Panc1 (cell line): ENCODE results near the gene TMEM101. TPM values are rescaled to one million over a fixed set of nuclear protein-coding genes. Genes with fewer than 3 reads are reported as not detected.
"Not testable (repeated sequence)": the region's sequence is repeated elsewhere in the genome, so short reads cannot be mapped to it uniquely, and the experiment has no call there.

Experiments used
- ATAC-seq: fragments of 200-7000 bp; cut with Tn5 transposase; 2 replicates; pipeline ENCODE4 v1.9.1; 2020; ENCODE audit warnings: mild to moderate bottlenecking, moderate library complexity
- BruUV-seq: library from RNA; stranded (reverse); fragments of 400-500 nt; replicated peaks from 2 replicates; lab custom pipeline; 2021; lab: Mats Ljungman, UMichigan
- CTCF ChIA-PET: fragments of 300-600 bp; sonication (Branson Sonifier 250); formaldehyde crosslinking; loops from one replicate; lab custom pipeline; 2022; ENCODE audit warnings: antibody characterized with exemption; lab: Charles Lee
- POLR2A ChIA-PET: fragments of 300-600 bp; sonication (Branson Sonifier 250); formaldehyde crosslinking; loops from one replicate; lab custom pipeline; 2022; ENCODE audit warnings: antibody characterized with exemption; lab: Charles Lee
- DNase-seq: peaks from one replicate; pipeline ENCODE4 v3.0.0-alpha.2; 2010; ENCODE audit warnings: low read depth, low spot score
- H3K27ac ChIP-seq: 2 replicates; pipeline ENCODE4 v1.5.1; 2011; ENCODE audit warnings: mild to moderate bottlenecking, low read length, inconsistent platforms
- H3K27me3 ChIP-seq: fragments of 200-500 bp; sonication (Bioruptor generic); 2 replicates; pipeline ENCODE4 v1.6.0; 2014; ENCODE audit warnings: low read length, inconsistent platforms; ENCODE audit not compliant: control insufficient read depth, insufficient read depth
- H3K36me3 ChIP-seq: fragments of 200-500 bp; sonication (Bioruptor generic); 2 replicates; pipeline ENCODE4 v1.5.1; 2014; ENCODE audit warnings: inconsistent platforms, mild to moderate bottlenecking, low read length, moderate library complexity; ENCODE audit not compliant: control insufficient read depth, insufficient read depth
- H3K4me1 ChIP-seq: 2 replicates; pipeline ENCODE4 v1.5.1; 2011; ENCODE audit warnings: inconsistent platforms, mild to moderate bottlenecking, low read length, moderate library complexity; ENCODE audit not compliant: control insufficient read depth, insufficient read depth
- H3K4me3 ChIP-seq, 2 experiments: 2 replicates each; pipeline ENCODE4 v1.5.1; 2011 to 2012; ENCODE audit warnings: low read depth in 2 of 2, low read length in 2 of 2, mild to moderate bottlenecking in 2 of 2, inconsistent platforms in 1 of 2, moderate library complexity in 1 of 2
- H3K9me3 ChIP-seq: fragments of 200-500 bp; sonication (Bioruptor generic); 2 replicates; pipeline ENCODE4 v1.5.1; 2014; ENCODE audit warnings: low read depth, mild to moderate bottlenecking, inconsistent platforms, low read length, moderate library complexity; ENCODE audit not compliant: control insufficient read depth, insufficient read depth
- CTCF ChIP-seq: fragments of 450-650 bp; IDR thresholded peaks from 2 replicates; pipeline ENCODE4 v1.5.1; 2017; ENCODE audit warnings: mild to moderate bottlenecking
- POLR2AphosphoS5 ChIP-seq: IDR thresholded peaks from 2 replicates; pipeline ENCODE4 v1.6.1; 2012; ENCODE audit warnings: mild to moderate bottlenecking, low read depth, low read length, moderate library complexity
- SIN3A ChIP-seq: IDR thresholded peaks from 2 replicates; pipeline ENCODE4 v1.6.1; 2012; ENCODE audit warnings: low read depth, mild to moderate bottlenecking, low read length, moderate library complexity, borderline replicate concordance; ENCODE audit not compliant: insufficient read depth
- TCF7L2 ChIP-seq: IDR thresholded peaks from 2 replicates; pipeline ENCODE4 v1.6.1; 2011; ENCODE audit warnings: mild to moderate bottlenecking, low read depth, low read length, inconsistent platforms
- in situ Hi-C: cut with HindIII; loops from 2 replicates; pipeline ENCODE4 v1.10.0; 2016; ENCODE audit warnings: low sequenced_read_pairs, low pct_unique_long_range_greater_than_20kb
- intact Hi-C: fragments of 100-400 bp; cut with micrococcal nuclease; formaldehyde crosslinking; loops from one replicate; pipeline ENCODE4 v1.10.0; 2022; ENCODE audit not compliant: unreplicated experiment
- total RNA-seq: library from RNA; stranded (reverse); gene quantifications from one replicate; pipeline ENCODE4 v1.2.1, GENCODE V29; 2021; ENCODE audit not compliant: unreplicated experiment
- TF ChIP-seq, protein P1 (sequence below), 2 experiments: IDR thresholded peaks; 2 replicates each; pipeline ENCODE4 v1.6.1; 2011 to 2012; ENCODE audit warnings: low read depth in 2 of 2, control low read depth in 1 of 2, low read length in 1 of 2, mild to moderate bottlenecking in 1 of 2, moderate library complexity in 1 of 2; ENCODE audit not compliant: insufficient read depth in 1 of 2

The TMEM101 gene
- total RNA-seq, 1 experiment from 2014 or later, result 32.8 TPM

GRCh38 chr17:43962479-43962878 lies 52.3 kb downstream of the TMEM101 start:
- TF ChIP-seq SIN3A (no peak), POLR2AphosphoS5 (no peak), CTCF (no peak), TCF7L2 (no peak)
- TF ChIP-seq, protein P1, sequence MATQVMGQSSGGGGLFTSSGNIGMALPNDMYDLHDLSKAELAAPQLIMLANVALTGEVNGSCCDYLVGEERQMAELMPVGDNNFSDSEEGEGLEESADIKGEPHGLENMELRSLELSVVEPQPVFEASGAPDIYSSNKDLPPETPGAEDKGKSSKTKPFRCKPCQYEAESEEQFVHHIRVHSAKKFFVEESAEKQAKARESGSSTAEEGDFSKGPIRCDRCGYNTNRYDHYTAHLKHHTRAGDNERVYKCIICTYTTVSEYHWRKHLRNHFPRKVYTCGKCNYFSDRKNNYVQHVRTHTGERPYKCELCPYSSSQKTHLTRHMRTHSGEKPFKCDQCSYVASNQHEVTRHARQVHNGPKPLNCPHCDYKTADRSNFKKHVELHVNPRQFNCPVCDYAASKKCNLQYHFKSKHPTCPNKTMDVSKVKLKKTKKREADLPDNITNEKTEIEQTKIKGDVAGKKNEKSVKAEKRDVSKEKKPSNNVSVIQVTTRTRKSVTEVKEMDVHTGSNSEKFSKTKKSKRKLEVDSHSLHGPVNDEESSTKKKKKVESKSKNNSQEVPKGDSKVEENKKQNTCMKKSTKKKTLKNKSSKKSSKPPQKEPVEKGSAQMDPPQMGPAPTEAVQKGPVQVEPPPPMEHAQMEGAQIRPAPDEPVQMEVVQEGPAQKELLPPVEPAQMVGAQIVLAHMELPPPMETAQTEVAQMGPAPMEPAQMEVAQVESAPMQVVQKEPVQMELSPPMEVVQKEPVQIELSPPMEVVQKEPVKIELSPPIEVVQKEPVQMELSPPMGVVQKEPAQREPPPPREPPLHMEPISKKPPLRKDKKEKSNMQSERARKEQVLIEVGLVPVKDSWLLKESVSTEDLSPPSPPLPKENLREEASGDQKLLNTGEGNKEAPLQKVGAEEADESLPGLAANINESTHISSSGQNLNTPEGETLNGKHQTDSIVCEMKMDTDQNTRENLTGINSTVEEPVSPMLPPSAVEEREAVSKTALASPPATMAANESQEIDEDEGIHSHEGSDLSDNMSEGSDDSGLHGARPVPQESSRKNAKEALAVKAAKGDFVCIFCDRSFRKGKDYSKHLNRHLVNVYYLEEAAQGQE (IDR thresholded peaks at IDR 0.05; ENCODE audit: insufficient read depth in 1 of 2, low read depth in 2 of 2, low read length in 1 of 2), result no peak
- Histone ChIP-seq H3K27me3 (no peaks in the 10 kb centered on the region), H3K27ac (no peak overlapping the region), H3K9me3 (no peaks in the 10 kb centered on the region), H3K4me3 (no peak overlapping the region), H3K4me1 (no peaks in the 10 kb centered on the region), H3K36me3 (no peaks in the 10 kb centered on the region)
- intact Hi-C loops (no loop called here), in situ Hi-C loops (no loop called here)
- ChIA-PET CTCF (no interaction called here), POLR2A (no interaction called here)
- DNase-seq, result no peak
- ATAC-seq, result no peak
- no TSS peak for BruUV-seq

GRCh38 chr17:43961954-43962353 lies 52.8 kb downstream of the TMEM101 start:
- Histone ChIP-seq H3K4me3 (no peak overlapping the region), H3K9me3 (no peaks in the 10 kb centered on the region), H3K27ac (no peak overlapping the region), H3K4me1 (no peaks in the 10 kb centered on the region), H3K27me3 (no peaks in the 10 kb centered on the region), H3K36me3 (no peaks in the 10 kb centered on the region)
- TF ChIP-seq SIN3A (no peak), POLR2AphosphoS5 (no peak), TCF7L2 (no peak), CTCF (no peak)
- TF ChIP-seq, protein P1 (IDR thresholded peaks at IDR 0.05; ENCODE audit: insufficient read depth in 1 of 2, low read depth in 2 of 2, low read length in 1 of 2), result no peak
- no TSS peak for BruUV-seq
- intact Hi-C loops, result no loop called here
- ATAC-seq (no peak), DNase-seq (no peak)
- POLR2A ChIA-PET, result no interaction called here
- in situ Hi-C loops, result no loop called here
- CTCF ChIA-PET, result no interaction called here

GRCh38 chr17:43961292-43961691 lies 53.5 kb downstream of the TMEM101 start:
- H3K27ac ChIP-seq, H3K4me3 ChIP-seq, CTCF ChIA-PET, DNase-seq, ATAC-seq, intact Hi-C loops, in situ Hi-C loops, H3K27me3 ChIP-seq, H3K4me1 ChIP-seq, POLR2A ChIA-PET, H3K9me3 ChIP-seq, H3K36me3 ChIP-seq, BruUV-seq: not testable (repeated sequence)
